ENCODE measurements around the gene HMGCL.
A peak's percentile ranks its signal among the peaks of the same experiment; 100 is the strongest.
"Not testable (repeated sequence)": the region's sequence is repeated elsewhere in the genome, so short reads cannot be mapped to it uniquely, and the experiment has no call there.

Gene HMGCL

GRCh38 chr1:23851406-23851805 lies 26.2 kb upstream of the HMGCL start:
- H3K36me3 ChIP-seq (ENCODE audit: control insufficient read depth in 1 of 2, insufficient read depth in 2 of 2, low read length in 2 of 2): peaks cover 25 to 26% of the 10 kb centered on the region in 2 donors

GRCh38 chr1:23848673-23849616 lies 23.7 kb upstream of the HMGCL start:
- H3K9me3 ChIP-seq (ENCODE audit: control insufficient read depth in 1 of 2, low read length in 2 of 2): peaks cover 0 to 3% of the 10 kb centered on the region in 2 donors
- no peaks in the 10 kb centered on the region for H3K27me3 ChIP-seq (ENCODE audit: low read depth, low read length)
- no peak overlapping the region for H3K4me3 ChIP-seq (ENCODE audit: low read depth in 1 of 2, low read length in 2 of 2)
- H3K4me1 ChIP-seq (ENCODE audit: control insufficient read depth in 1 of 2, insufficient read depth in 2 of 2, low read length in 2 of 2): no peaks in the 10 kb centered on the region
- H3K27ac ChIP-seq (ENCODE audit: low read length): no peak overlapping the region
- peaks cover 31 to 32% of the 10 kb centered on the region in 2 donors for H3K36me3 ChIP-seq (ENCODE audit: control insufficient read depth in 1 of 2, insufficient read depth in 2 of 2, low read length in 2 of 2)

More at GRCh38 chr1:23851406-23851805, 26.2 kb upstream of the HMGCL start:
- H3K4me3 ChIP-seq (ENCODE audit: low read depth in 1 of 2, low read length in 2 of 2); H3K4me1 ChIP-seq (ENCODE audit: control insufficient read depth in 1 of 2, insufficient read depth in 2 of 2, low read length in 2 of 2); H3K9me3 ChIP-seq (ENCODE audit: control insufficient read depth in 1 of 2, low read length in 2 of 2); H3K27ac ChIP-seq (ENCODE audit: low read length); H3K27me3 ChIP-seq (ENCODE audit: low read depth, low read length): not testable (repeated sequence)

GRCh38 chr1:23847482-23848095 lies 22.4 kb upstream of the HMGCL start:
- H3K4me3 ChIP-seq (ENCODE audit: low read depth in 1 of 2, low read length in 2 of 2); H3K27me3 ChIP-seq (ENCODE audit: low read depth, low read length); H3K9me3 ChIP-seq (ENCODE audit: control insufficient read depth in 1 of 2, low read length in 2 of 2); H3K27ac ChIP-seq (ENCODE audit: low read length); H3K4me1 ChIP-seq (ENCODE audit: control insufficient read depth in 1 of 2, insufficient read depth in 2 of 2, low read length in 2 of 2): not testable (repeated sequence)
- H3K36me3 ChIP-seq (ENCODE audit: control insufficient read depth in 1 of 2, insufficient read depth in 2 of 2, low read length in 2 of 2): peaks cover 31 to 32% of the 10 kb centered on the region in 2 donors

- Histone ChIP-seq H3K4me1 (ENCODE audit: control insufficient read depth in 1 of 2, insufficient read depth in 2 of 2, low read length in 2 of 2) (no peaks in the 10 kb centered on the region), H3K9me3 (ENCODE audit: control insufficient read depth in 1 of 2, low read length in 2 of 2) (peaks cover 0 to 3% of the 10 kb centered on the region in 2 donors), H3K4me3 (ENCODE audit: low read depth in 1 of 2, low read length in 2 of 2) (no peak overlapping the region), H3K27ac (ENCODE audit: low read length) (no peak overlapping the region), H3K27me3 (ENCODE audit: low read depth, low read length) (no peaks in the 10 kb centered on the region), H3K36me3 (ENCODE audit: control insufficient read depth in 1 of 2, insufficient read depth in 2 of 2, low read length in 2 of 2) (peaks cover 31 to 32% of the 10 kb centered on the region in 2 donors)
Observed at GRCh38 chr1:23845163-23845562, 19.9 kb upstream of the HMGCL start.

- H3K4me1 ChIP-seq (ENCODE audit: control insufficient read depth in 1 of 2, insufficient read depth in 2 of 2, low read length in 2 of 2): no peaks in the 10 kb centered on the region
- peaks cover 30% of the 10 kb centered on the region in 2 donors for H3K36me3 ChIP-seq (ENCODE audit: control insufficient read depth in 1 of 2, insufficient read depth in 2 of 2, low read length in 2 of 2)
- H3K27me3 ChIP-seq (ENCODE audit: low read depth, low read length): no peaks in the 10 kb centered on the region
- H3K4me3 ChIP-seq (ENCODE audit: low read depth in 1 of 2, low read length in 2 of 2): no peak overlapping the region
- no peak overlapping the region for H3K27ac ChIP-seq (ENCODE audit: low read length)
- H3K9me3 ChIP-seq (ENCODE audit: control insufficient read depth in 1 of 2, low read length in 2 of 2): peaks cover 0 to 3% of the 10 kb centered on the region in 2 donors
Observed at GRCh38 chr1:23843644-23844043, 18.4 kb upstream of the HMGCL start.

- H3K27me3 ChIP-seq (ENCODE audit: low read depth, low read length): no peaks in the 10 kb centered on the region
- H3K9me3 ChIP-seq (ENCODE audit: control insufficient read depth in 1 of 2, low read length in 2 of 2): no peaks in the 10 kb centered on the region
- peaks cover 0 to 6% of the 10 kb centered on the region in 2 donors for H3K4me1 ChIP-seq (ENCODE audit: control insufficient read depth in 1 of 2, insufficient read depth in 2 of 2, low read length in 2 of 2)
- H3K4me3 ChIP-seq (ENCODE audit: low read depth in 1 of 2, low read length in 2 of 2): peak overlapping the region in 1 of 2 donors; percentile 61
- H3K27ac ChIP-seq (ENCODE audit: low read length): no peak overlapping the region
- no peaks in the 10 kb centered on the region for H3K36me3 ChIP-seq (ENCODE audit: control insufficient read depth in 1 of 2, insufficient read depth in 2 of 2, low read length in 2 of 2)
Observed at GRCh38 chr1:23838401-23838866, 13.2 kb upstream of the HMGCL start.

- H3K4me1 ChIP-seq (ENCODE audit: control insufficient read depth in 1 of 2, insufficient read depth in 2 of 2, low read length in 2 of 2): peaks cover 0 to 6% of the 10 kb centered on the region in 2 donors
- H3K27ac ChIP-seq (ENCODE audit: low read length): no peak overlapping the region
- H3K4me3 ChIP-seq (ENCODE audit: low read depth in 1 of 2, low read length in 2 of 2): peak overlapping the region in 1 of 2 donors; percentile 61
- no peaks in the 10 kb centered on the region for H3K27me3 ChIP-seq (ENCODE audit: low read depth, low read length)
- no peaks in the 10 kb centered on the region for H3K9me3 ChIP-seq (ENCODE audit: control insufficient read depth in 1 of 2, low read length in 2 of 2)
- H3K36me3 ChIP-seq (ENCODE audit: control insufficient read depth in 1 of 2, insufficient read depth in 2 of 2, low read length in 2 of 2): no peaks in the 10 kb centered on the region
Observed at GRCh38 chr1:23837908-23838307, 12.7 kb upstream of the HMGCL start.

GRCh38 chr1:23836037-23836436 lies 10.8 kb upstream of the HMGCL start:
- H3K27me3 ChIP-seq (ENCODE audit: low read depth, low read length): no peaks in the 10 kb centered on the region
- no peaks in the 10 kb centered on the region for H3K9me3 ChIP-seq (ENCODE audit: control insufficient read depth in 1 of 2, low read length in 2 of 2)
- no peaks in the 10 kb centered on the region for H3K36me3 ChIP-seq (ENCODE audit: control insufficient read depth in 1 of 2, insufficient read depth in 2 of 2, low read length in 2 of 2)
- H3K4me1 ChIP-seq (ENCODE audit: control insufficient read depth in 1 of 2, insufficient read depth in 2 of 2, low read length in 2 of 2): peaks cover 0 to 6% of the 10 kb centered on the region in 2 donors
- no peak overlapping the region for H3K27ac ChIP-seq (ENCODE audit: low read length)
- no peak overlapping the region for H3K4me3 ChIP-seq (ENCODE audit: low read depth in 1 of 2, low read length in 2 of 2)

- H3K27me3 ChIP-seq (ENCODE audit: low read depth, low read length); H3K9me3 ChIP-seq (ENCODE audit: control insufficient read depth in 1 of 2, low read length in 2 of 2); H3K27ac ChIP-seq (ENCODE audit: low read length); H3K4me3 ChIP-seq (ENCODE audit: low read depth in 1 of 2, low read length in 2 of 2); H3K4me1 ChIP-seq (ENCODE audit: control insufficient read depth in 1 of 2, insufficient read depth in 2 of 2, low read length in 2 of 2); H3K36me3 ChIP-seq (ENCODE audit: control insufficient read depth in 1 of 2, insufficient read depth in 2 of 2, low read length in 2 of 2): not testable (repeated sequence)
Observed at GRCh38 chr1:23834156-23834555, 8.9 kb upstream of the HMGCL start.

- H3K27ac ChIP-seq (ENCODE audit: low read length): no peak overlapping the region
- H3K4me1 ChIP-seq (ENCODE audit: control insufficient read depth in 1 of 2, insufficient read depth in 2 of 2, low read length in 2 of 2): peaks cover 0 to 12% of the 10 kb centered on the region in 2 donors
- no peaks in the 10 kb centered on the region for H3K9me3 ChIP-seq (ENCODE audit: control insufficient read depth in 1 of 2, low read length in 2 of 2)
- H3K36me3 ChIP-seq (ENCODE audit: control insufficient read depth in 1 of 2, insufficient read depth in 2 of 2, low read length in 2 of 2): no peaks in the 10 kb centered on the region
- H3K4me3 ChIP-seq (ENCODE audit: low read depth in 1 of 2, low read length in 2 of 2): no peak overlapping the region
- no peaks in the 10 kb centered on the region for H3K27me3 ChIP-seq (ENCODE audit: low read depth, low read length)
Observed at GRCh38 chr1:23827717-23828116, 2.5 kb upstream of the HMGCL start.

- H3K4me1 ChIP-seq (ENCODE audit: control insufficient read depth in 1 of 2, insufficient read depth in 2 of 2, low read length in 2 of 2): peaks cover 0 to 12% of the 10 kb centered on the region in 2 donors
- not testable (repeated sequence) for H3K4me3 ChIP-seq (ENCODE audit: low read depth in 1 of 2, low read length in 2 of 2); H3K27me3 ChIP-seq (ENCODE audit: low read depth, low read length); H3K36me3 ChIP-seq (ENCODE audit: control insufficient read depth in 1 of 2, insufficient read depth in 2 of 2, low read length in 2 of 2); H3K27ac ChIP-seq (ENCODE audit: low read length); H3K9me3 ChIP-seq (ENCODE audit: control insufficient read depth in 1 of 2, low read length in 2 of 2)
Observed at GRCh38 chr1:23826590-23826989, 1.4 kb upstream of the HMGCL start.
